Panc1 (cell line): ENCODE measurements around the gene XPA. TPM values are rescaled to one million over a fixed set of nuclear protein-coding genes. Genes with fewer than 3 reads are reported as not detected.

Experiments used
- ATAC-seq: fragments of 200-7000 bp; cut with Tn5 transposase; 2 replicates; pipeline ENCODE4 v1.9.1; 2020; ENCODE audit warnings: mild to moderate bottlenecking, moderate library complexity
- BruUV-seq: library from RNA; stranded (reverse); fragments of 400-500 nt; replicated peaks from 2 replicates; lab custom pipeline; 2021; lab: Mats Ljungman, UMichigan
- CTCF ChIA-PET: fragments of 300-600 bp; sonication (Branson Sonifier 250); formaldehyde crosslinking; loops from one replicate; lab custom pipeline; 2022; ENCODE audit warnings: antibody characterized with exemption; lab: Charles Lee
- POLR2A ChIA-PET: fragments of 300-600 bp; sonication (Branson Sonifier 250); formaldehyde crosslinking; loops from one replicate; lab custom pipeline; 2022; ENCODE audit warnings: antibody characterized with exemption; lab: Charles Lee
- DNase-seq: peaks from one replicate; pipeline ENCODE4 v3.0.0-alpha.2; 2010; ENCODE audit warnings: low read depth, low spot score
- H3K27ac ChIP-seq: 2 replicates; pipeline ENCODE4 v1.5.1; 2011; ENCODE audit warnings: mild to moderate bottlenecking, low read length, inconsistent platforms
- H3K27me3 ChIP-seq: fragments of 200-500 bp; sonication (Bioruptor generic); 2 replicates; pipeline ENCODE4 v1.6.0; 2014; ENCODE audit warnings: low read length, inconsistent platforms; ENCODE audit not compliant: control insufficient read depth, insufficient read depth
- H3K36me3 ChIP-seq: fragments of 200-500 bp; sonication (Bioruptor generic); 2 replicates; pipeline ENCODE4 v1.5.1; 2014; ENCODE audit warnings: inconsistent platforms, mild to moderate bottlenecking, low read length, moderate library complexity; ENCODE audit not compliant: control insufficient read depth, insufficient read depth
- H3K4me1 ChIP-seq: 2 replicates; pipeline ENCODE4 v1.5.1; 2011; ENCODE audit warnings: inconsistent platforms, mild to moderate bottlenecking, low read length, moderate library complexity; ENCODE audit not compliant: control insufficient read depth, insufficient read depth
- H3K4me3 ChIP-seq, 2 experiments: 2 replicates each; pipeline ENCODE4 v1.5.1; 2011 to 2012; ENCODE audit warnings: low read depth in 2 of 2, low read length in 2 of 2, mild to moderate bottlenecking in 2 of 2, inconsistent platforms in 1 of 2, moderate library complexity in 1 of 2
- H3K9me3 ChIP-seq: fragments of 200-500 bp; sonication (Bioruptor generic); 2 replicates; pipeline ENCODE4 v1.5.1; 2014; ENCODE audit warnings: low read depth, mild to moderate bottlenecking, inconsistent platforms, low read length, moderate library complexity; ENCODE audit not compliant: control insufficient read depth, insufficient read depth
- POLR2AphosphoS5 ChIP-seq: IDR thresholded peaks from 2 replicates; pipeline ENCODE4 v1.6.1; 2012; ENCODE audit warnings: mild to moderate bottlenecking, low read depth, low read length, moderate library complexity
- SIN3A ChIP-seq: IDR thresholded peaks from 2 replicates; pipeline ENCODE4 v1.6.1; 2012; ENCODE audit warnings: low read depth, mild to moderate bottlenecking, low read length, moderate library complexity, borderline replicate concordance; ENCODE audit not compliant: insufficient read depth
- TCF7L2 ChIP-seq: IDR thresholded peaks from 2 replicates; pipeline ENCODE4 v1.6.1; 2011; ENCODE audit warnings: mild to moderate bottlenecking, low read depth, low read length, inconsistent platforms
- in situ Hi-C: cut with HindIII; loops from 2 replicates; pipeline ENCODE4 v1.10.0; 2016; ENCODE audit warnings: low sequenced_read_pairs, low pct_unique_long_range_greater_than_20kb
- intact Hi-C: fragments of 100-400 bp; cut with micrococcal nuclease; formaldehyde crosslinking; loops from one replicate; pipeline ENCODE4 v1.10.0; 2022; ENCODE audit not compliant: unreplicated experiment
- total RNA-seq: library from RNA; stranded (reverse); gene quantifications from one replicate; pipeline ENCODE4 v1.2.1, GENCODE V29; 2021; ENCODE audit not compliant: unreplicated experiment
- TF ChIP-seq, protein P1 (sequence below), 2 experiments: IDR thresholded peaks; 2 replicates each; pipeline ENCODE4 v1.6.1; 2011 to 2012; ENCODE audit warnings: low read depth in 2 of 2, control low read depth in 1 of 2, low read length in 1 of 2, mild to moderate bottlenecking in 1 of 2, moderate library complexity in 1 of 2; ENCODE audit not compliant: insufficient read depth in 1 of 2
- TF ChIP-seq, protein P2 (sequence below): fragments of 450-650 bp; IDR thresholded peaks from 2 replicates; pipeline ENCODE4 v1.5.1; 2017; ENCODE audit warnings: mild to moderate bottlenecking

Gene XPA
- total RNA-seq, 1 experiment from 2014 or later, result 7.1 TPM

DNA sequence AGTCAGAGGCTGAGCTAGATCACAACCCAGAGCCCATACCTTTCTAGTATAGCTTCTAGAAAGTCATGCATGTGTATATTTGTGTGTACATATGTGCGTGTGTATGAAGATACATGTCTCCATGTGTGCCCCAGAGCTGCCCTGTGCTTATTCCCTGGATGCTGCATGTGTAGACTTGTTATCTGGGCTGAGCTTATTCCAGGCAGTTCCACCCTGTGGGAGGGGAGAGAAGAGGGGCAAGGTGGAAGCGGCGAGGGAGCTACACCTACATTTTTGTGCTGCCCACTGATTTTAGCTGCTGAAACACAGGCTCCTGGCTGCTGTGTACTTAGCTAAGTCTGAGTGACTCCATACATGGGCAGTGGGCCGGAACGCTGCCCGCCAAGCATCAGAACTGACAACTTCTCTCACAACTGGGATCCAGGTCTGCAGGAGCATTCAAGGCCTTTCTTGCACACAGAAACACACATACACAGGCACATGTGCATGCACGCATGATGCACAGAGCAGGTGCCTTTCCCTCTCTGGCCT, 38.0 kb upstream of the XPA start:
- DNase-seq (no peak), ATAC-seq (no peak)
- Histone ChIP-seq H3K4me1 (no peaks in the 10 kb centered on the region), H3K27ac (no peak overlapping the region), H3K4me3 (no peak overlapping the region), H3K36me3 (no peaks in the 10 kb centered on the region), H3K9me3 (no peaks in the 10 kb centered on the region), H3K27me3 (no peaks in the 10 kb centered on the region)
- in situ Hi-C loops (no loop called here), intact Hi-C loops (no loop called here)
- TF ChIP-seq POLR2AphosphoS5, result no peak
- ChIA-PET POLR2A (no interaction called here), CTCF (no interaction called here)
- BruUV-seq, result no TSS peak

DNA sequence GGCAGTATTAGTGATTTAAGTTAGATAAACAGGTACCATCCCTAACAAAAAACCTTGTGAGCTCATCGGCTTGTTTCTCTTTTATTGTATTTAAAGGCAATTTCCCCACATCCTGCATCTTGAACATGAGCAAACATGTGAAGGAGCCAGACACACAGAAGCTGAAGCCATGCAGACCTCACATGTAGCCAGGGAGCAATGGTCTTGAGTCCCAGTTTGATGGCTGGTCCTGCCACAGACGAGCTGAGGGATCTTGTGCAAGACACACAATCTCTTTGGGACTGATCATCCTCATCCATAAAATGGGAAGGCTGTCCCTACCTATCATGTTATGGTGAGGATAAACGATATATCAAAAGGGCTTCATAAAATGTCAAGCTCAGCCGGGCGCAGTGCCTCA, 29.6 kb upstream of the XPA start:
- no peak for DNase-seq
- ChIA-PET CTCF (no interaction called here), POLR2A (interaction anchor here (0.6 to 0.7 kb wide), 2 partner anchors 78 to 185 kb away, joined by 3 read pairs; no protein-coding TSS in a partner anchor)
- intact Hi-C loops (no loop called here), in situ Hi-C loops (no loop called here)
- no TSS peak for BruUV-seq
- TF ChIP-seq TCF7L2 (no peak), SIN3A (no peak), POLR2AphosphoS5 (no peak)
- TF ChIP-seq, protein P1, sequence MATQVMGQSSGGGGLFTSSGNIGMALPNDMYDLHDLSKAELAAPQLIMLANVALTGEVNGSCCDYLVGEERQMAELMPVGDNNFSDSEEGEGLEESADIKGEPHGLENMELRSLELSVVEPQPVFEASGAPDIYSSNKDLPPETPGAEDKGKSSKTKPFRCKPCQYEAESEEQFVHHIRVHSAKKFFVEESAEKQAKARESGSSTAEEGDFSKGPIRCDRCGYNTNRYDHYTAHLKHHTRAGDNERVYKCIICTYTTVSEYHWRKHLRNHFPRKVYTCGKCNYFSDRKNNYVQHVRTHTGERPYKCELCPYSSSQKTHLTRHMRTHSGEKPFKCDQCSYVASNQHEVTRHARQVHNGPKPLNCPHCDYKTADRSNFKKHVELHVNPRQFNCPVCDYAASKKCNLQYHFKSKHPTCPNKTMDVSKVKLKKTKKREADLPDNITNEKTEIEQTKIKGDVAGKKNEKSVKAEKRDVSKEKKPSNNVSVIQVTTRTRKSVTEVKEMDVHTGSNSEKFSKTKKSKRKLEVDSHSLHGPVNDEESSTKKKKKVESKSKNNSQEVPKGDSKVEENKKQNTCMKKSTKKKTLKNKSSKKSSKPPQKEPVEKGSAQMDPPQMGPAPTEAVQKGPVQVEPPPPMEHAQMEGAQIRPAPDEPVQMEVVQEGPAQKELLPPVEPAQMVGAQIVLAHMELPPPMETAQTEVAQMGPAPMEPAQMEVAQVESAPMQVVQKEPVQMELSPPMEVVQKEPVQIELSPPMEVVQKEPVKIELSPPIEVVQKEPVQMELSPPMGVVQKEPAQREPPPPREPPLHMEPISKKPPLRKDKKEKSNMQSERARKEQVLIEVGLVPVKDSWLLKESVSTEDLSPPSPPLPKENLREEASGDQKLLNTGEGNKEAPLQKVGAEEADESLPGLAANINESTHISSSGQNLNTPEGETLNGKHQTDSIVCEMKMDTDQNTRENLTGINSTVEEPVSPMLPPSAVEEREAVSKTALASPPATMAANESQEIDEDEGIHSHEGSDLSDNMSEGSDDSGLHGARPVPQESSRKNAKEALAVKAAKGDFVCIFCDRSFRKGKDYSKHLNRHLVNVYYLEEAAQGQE (IDR thresholded peaks at IDR 0.05; ENCODE audit: insufficient read depth in 1 of 2, low read depth in 2 of 2, low read length in 1 of 2), result no peak
- TF ChIP-seq, protein P2, sequence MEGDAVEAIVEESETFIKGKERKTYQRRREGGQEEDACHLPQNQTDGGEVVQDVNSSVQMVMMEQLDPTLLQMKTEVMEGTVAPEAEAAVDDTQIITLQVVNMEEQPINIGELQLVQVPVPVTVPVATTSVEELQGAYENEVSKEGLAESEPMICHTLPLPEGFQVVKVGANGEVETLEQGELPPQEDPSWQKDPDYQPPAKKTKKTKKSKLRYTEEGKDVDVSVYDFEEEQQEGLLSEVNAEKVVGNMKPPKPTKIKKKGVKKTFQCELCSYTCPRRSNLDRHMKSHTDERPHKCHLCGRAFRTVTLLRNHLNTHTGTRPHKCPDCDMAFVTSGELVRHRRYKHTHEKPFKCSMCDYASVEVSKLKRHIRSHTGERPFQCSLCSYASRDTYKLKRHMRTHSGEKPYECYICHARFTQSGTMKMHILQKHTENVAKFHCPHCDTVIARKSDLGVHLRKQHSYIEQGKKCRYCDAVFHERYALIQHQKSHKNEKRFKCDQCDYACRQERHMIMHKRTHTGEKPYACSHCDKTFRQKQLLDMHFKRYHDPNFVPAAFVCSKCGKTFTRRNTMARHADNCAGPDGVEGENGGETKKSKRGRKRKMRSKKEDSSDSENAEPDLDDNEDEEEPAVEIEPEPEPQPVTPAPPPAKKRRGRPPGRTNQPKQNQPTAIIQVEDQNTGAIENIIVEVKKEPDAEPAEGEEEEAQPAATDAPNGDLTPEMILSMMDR, result no peak
- H3K27me3 ChIP-seq, result no peaks in the 10 kb centered on the region
- no peak overlapping the region for H3K4me3 ChIP-seq
- no peaks in the 10 kb centered on the region for H3K9me3 ChIP-seq
- ATAC-seq, result no peak
- H3K27ac ChIP-seq, result no peak overlapping the region
- no peaks in the 10 kb centered on the region for H3K36me3 ChIP-seq
- no peaks in the 10 kb centered on the region for H3K4me1 ChIP-seq

DNA sequence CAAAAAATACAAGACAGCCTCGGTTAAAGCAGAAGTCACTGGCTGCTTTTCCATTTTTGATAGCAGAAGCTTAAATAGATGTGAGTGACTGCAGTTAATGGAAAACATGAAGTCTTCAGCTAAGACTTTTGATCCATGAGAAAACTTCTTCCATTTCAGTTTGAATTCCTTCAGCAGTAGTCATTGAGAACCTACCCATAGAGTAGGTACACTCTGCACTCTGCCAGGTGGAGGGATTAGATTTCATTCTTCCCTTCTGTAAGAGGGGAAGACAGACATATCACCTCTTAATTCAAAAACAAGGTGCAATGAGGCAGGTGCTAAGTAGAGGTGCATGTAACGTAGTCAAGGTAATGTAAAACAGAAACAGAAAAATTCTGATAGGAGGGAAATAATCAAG, 26.7 kb upstream of the XPA start:
- no TSS peak for BruUV-seq
- intact Hi-C loops (no loop called here), in situ Hi-C loops (no loop called here)
- H3K36me3 ChIP-seq, result no peaks in the 10 kb centered on the region
- CTCF ChIA-PET, result no interaction called here
- POLR2A ChIA-PET, result no interaction called here
- ATAC-seq (no peak), DNase-seq (no peak)
- no peak overlapping the region for H3K27ac ChIP-seq
- H3K27me3 ChIP-seq, result no peaks in the 10 kb centered on the region
- no peaks in the 10 kb centered on the region for H3K9me3 ChIP-seq
- H3K4me3 ChIP-seq, result no peak overlapping the region
- TF ChIP-seq POLR2AphosphoS5, result no peak
- no peak for TF ChIP-seq SIN3A
- TF ChIP-seq, protein P2, result no peak
- H3K4me1 ChIP-seq, result no peaks in the 10 kb centered on the region
